Lung (tissue), 12 donors: ENCODE measurements around the gene PISD. TPM values are rescaled to one million over a fixed set of nuclear protein-coding genes. Genes with fewer than 3 reads are reported as not detected.

Source experiments
- ATAC-seq: fragments of 200-7000 bp; cut with Tn5 transposase; one replicate; pipeline ENCODE4 v1.9.1; 2020; ENCODE audit warnings: moderate number of reproducible peaks; ENCODE audit not compliant: insufficient read depth, low FRiP score
- DNase-seq, 3 donors: peaks; one replicate each; pipeline ENCODE4 v3.0.0-alpha.2; 2013 to 2017
- H3K27ac ChIP-seq, 2 donors: one replicate each; pipeline ENCODE4 v1.5.1; 2013; ENCODE audit warnings: mild to moderate bottlenecking in 2 of 2, moderate library complexity in 2 of 2, control low read depth in 1 of 2, inconsistent platforms in 1 of 2, low read depth in 1 of 2, low read length in 1 of 2
- H3K27me3 ChIP-seq, 3 donors: one replicate each; pipeline ENCODE4 v1.5.1; 2013; ENCODE audit warnings: low read length in 2 of 3; ENCODE audit not compliant: control insufficient read depth in 3 of 3, insufficient read depth in 3 of 3
- H3K36me3 ChIP-seq, 4 donors: one replicate each; pipeline ENCODE4 v1.5.1; 2013; ENCODE audit warnings: low read length in 4 of 4, mild to moderate bottlenecking in 1 of 4, moderate library complexity in 1 of 4; ENCODE audit not compliant: control insufficient read depth in 4 of 4, insufficient read depth in 4 of 4
- H3K4me1 ChIP-seq, 5 donors: one replicate each; pipeline ENCODE4 v1.5.1; 2013; ENCODE audit warnings: low read length in 5 of 5, mild to moderate bottlenecking in 2 of 5, moderate library complexity in 1 of 5; ENCODE audit not compliant: control insufficient read depth in 5 of 5, insufficient read depth in 5 of 5
- H3K4me3 ChIP-seq: one replicate; pipeline ENCODE4 v1.5.1; 2013; ENCODE audit warnings: mild to moderate bottlenecking, control low read depth, moderate library complexity
- H3K9ac ChIP-seq, 2 donors: one replicate each; pipeline ENCODE4 v1.5.1; 2013; ENCODE audit warnings: low read length in 2 of 2, control low read depth in 1 of 2; ENCODE audit not compliant: insufficient read depth in 1 of 2
- H3K9me3 ChIP-seq, 4 donors: one replicate each; pipeline ENCODE4 v1.5.1; 2013; ENCODE audit warnings: low read length in 3 of 4, mild to moderate bottlenecking in 1 of 4, moderate library complexity in 1 of 4; ENCODE audit not compliant: control insufficient read depth in 4 of 4, insufficient read depth in 3 of 4
- CTCF ChIP-seq: IDR thresholded peaks from 2 replicates; pipeline ENCODE4 v1.5.1; 2012; ENCODE audit warnings: mild to moderate bottlenecking; ENCODE audit errors: control extremely low read depth, extremely low read depth
- WGBS, 2 donors: extraction: QIAGEN DNeasy Blood & Tissue Kit; methylation state at CpG; one replicate each; pipeline ENCODE4 v1.1.7; 2013; 5-methylcytosine and 5-hydroxymethylcytosine counted together
- polyA plus RNA-seq, 2 donors: library from polyadenylated mRNA; stranded (reverse); fragments of 200-250 nt; gene quantifications; one replicate each; pipeline ENCODE4 v1.2.1, GENCODE V29; 2013
- total RNA-seq, 2 donors: library from RNA; depleted of rRNA in 1 of 2; stranded (reverse); fragments of >200 nt in 1 of 2; gene quantifications; one replicate each; pipeline ENCODE4 v1.2.1, GENCODE V29; 2014 to 2021
- donor health status: control.
- donor health status: control.
- donor health status: Bipolar disorder and iron deficiency.
- donor health status: healthy.
- donor health status: DM: yes; HTN: yes; CAD: no.

The PISD gene
- total and polyA plus RNA-seq, 4 donors: 25.7 to 94.6 (median 46.8) TPM

- Histone ChIP-seq H3K9ac (no peak overlapping the region), H3K4me3 (no peak overlapping the region), H3K27ac (no peak overlapping the region), H3K9me3 (no peaks in the 10 kb centered on the region), H3K27me3 (no peaks in the 10 kb centered on the region), H3K36me3 (peaks cover 0 to 29% (median 1%) of the 10 kb centered on the region in 4 donors), H3K4me1 (peaks cover 0 to 20% (median 5%) of the 10 kb centered on the region in 5 donors)
- 91% methylated on average over 12 of the region's 12 CpGs for WGBS, 2 donors
- TF ChIP-seq CTCF: no peak
- DNase-seq (no peak), ATAC-seq (no peak)
Measured at GRCh38 chr22:31612891-31613285, 49.1 kb downstream of the PISD start.

GRCh38 chr22:31611061-31611760 is 50.8 kb downstream of the PISD start:
- Histone ChIP-seq H3K9ac (no peak overlapping the region), H3K4me1 (peaks cover 0 to 16% (median 5%) of the 10 kb centered on the region in 5 donors), H3K9me3 (no peaks in the 10 kb centered on the region), H3K27me3 (no peaks in the 10 kb centered on the region), H3K27ac (peak overlapping the region in 1 of 2 donors; percentile 4), H3K4me3 (no peak overlapping the region), H3K36me3 (peaks cover 0 to 22% (median 0%) of the 10 kb centered on the region in 4 donors)
- no peak for TF ChIP-seq CTCF
- no peak for ATAC-seq
- peak; percentile 69 to 75 (median 70) for DNase-seq
- 65 to 72% methylated on average over 16 of the region's 16 CpGs for WGBS, 2 donors

DNA sequence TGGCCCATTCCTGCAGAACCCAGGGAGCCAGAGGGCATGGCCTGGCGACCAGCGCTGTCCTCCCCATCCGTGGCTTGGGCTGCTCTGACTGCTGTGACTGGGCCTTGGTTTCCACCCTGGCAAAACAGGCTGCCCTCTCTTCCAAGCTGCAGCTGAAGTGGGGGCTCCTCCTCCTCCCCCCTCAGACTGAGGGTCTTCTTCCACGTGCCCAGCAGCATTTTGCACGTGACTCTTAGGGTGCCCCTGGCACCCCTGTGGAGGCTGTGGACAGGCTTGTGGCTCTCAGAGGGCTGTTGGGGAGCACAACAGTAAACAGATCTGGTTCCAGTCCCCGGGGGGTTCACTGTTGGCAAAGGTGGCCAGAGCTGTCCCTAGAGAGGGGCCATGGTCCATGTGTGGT is 51.4 kb downstream of the PISD start:
- ATAC-seq (no peak), DNase-seq (no peak)
- WGBS, 2 donors: 84 to 94% methylated on average over 5 to 6 of the region's 6 CpGs
- Histone ChIP-seq H3K9ac (no peak overlapping the region), H3K27me3 (no peaks in the 10 kb centered on the region), H3K27ac (no peak overlapping the region), H3K36me3 (peaks cover 0 to 22% (median 0%) of the 10 kb centered on the region in 4 donors), H3K9me3 (no peaks in the 10 kb centered on the region), H3K4me1 (peaks cover 0 to 12% (median 5%) of the 10 kb centered on the region in 5 donors), H3K4me3 (no peak overlapping the region)
- no peak for TF ChIP-seq CTCF
